ENCODE data around the gene ZNF407. TPM values are rescaled to one million over a fixed set of nuclear protein-coding genes. Genes with fewer than 3 reads are reported as not detected.

The ZNF407 gene
- total RNA-seq, 1 experiment from 2014 or later = 7.6 TPM

- DNase-seq (ENCODE audit: low read depth, low spot score) = no peak
- Histone ChIP-seq H3K27me3 (ENCODE audit: insufficient read depth, low read length) (no peaks in the 10 kb centered on the region), H3K4me3 (replicated peaks in 1 of 2; ENCODE audit: low read depth in 1 of 2, low read length in 2 of 2) (no peak overlapping the region), H2AFZ (ENCODE audit: low read depth, low read length, poor library complexity, severe bottlenecking) (no peak overlapping the region), H3K4me2 (ENCODE audit: low read length) (no peak overlapping the region), H3K9ac (ENCODE audit: low read length) (no peak overlapping the region), H3K4me1 (ENCODE audit: control insufficient read depth in 1 of 2, insufficient read depth in 2 of 2, low read length in 2 of 2) (peaks cover 0 to 4% of the 10 kb centered on the region in 2 experiments; a peak in 1 of 4 replicates), H3K27ac (ENCODE audit: low read depth, low read length) (no peak overlapping the region), H3K79me2 (ENCODE audit: insufficient read depth, low read length) (no peaks in the 10 kb centered on the region), H4K20me1 (ENCODE audit: insufficient read depth) (no peaks in the 10 kb centered on the region), H3K9me3 (ENCODE audit: control insufficient read depth in 1 of 2, insufficient read depth in 1 of 2, low read depth in 1 of 2, low read length in 2 of 2) (no peaks in the 10 kb centered on the region), H3K36me3 (ENCODE audit: control insufficient read depth in 1 of 2, insufficient read depth in 2 of 2, low read length in 2 of 2) (no peaks in the 10 kb centered on the region), H3K9me2 (ENCODE audit: insufficient read depth) (no peaks in the 10 kb centered on the region)
- no peak for ATAC-seq
- intact Hi-C loops (cut with micrococcal nuclease) = no loop called here
- RAD21 ChIA-PET (ENCODE audit: low non-redundant PET in 1 of 2, low total read pairs in 2 of 2, uncharacterized antibody in 2 of 2, unreplicated experiment in 2 of 2) = no interaction called here
- TF ChIP-seq TCF7L2 (IDR thresholded peaks at IDR 0.05; ENCODE audit: borderline replicate concordance, extremely low read depth, insufficient read depth, insufficient read length) (no peak), CBX3 (IDR thresholded peaks at IDR 0.05; ENCODE audit: low read depth) (no peak), RAD21 (IDR thresholded peaks at IDR 0.05; ENCODE audit: low read depth) (no peak), FOSL1 (IDR thresholded peaks at IDR 0.05; ENCODE audit: low read depth) (no peak), EZH2phosphoT487 (IDR thresholded peaks at IDR 0.05; ENCODE audit: borderline replicate concordance) (no peak), REST (IDR thresholded peaks at IDR 0.05; ENCODE audit: low read depth) (no peak), EGR1 (IDR thresholded peaks at IDR 0.05; ENCODE audit: low read depth) (no peak), SRF (IDR thresholded peaks at IDR 0.05; ENCODE audit: low read depth) (no peak), MAX (IDR thresholded peaks at IDR 0.05) (no peak), JUND (IDR thresholded peaks at IDR 0.05) (no peak), ELF1 (IDR thresholded peaks at IDR 0.05; ENCODE audit: borderline replicate concordance, low read depth) (no peak), YY1 (IDR thresholded peaks at IDR 0.05; ENCODE audit: extremely low read depth, insufficient replicate concordance, low read depth, low read length) (no peak), CEBPB (IDR thresholded peaks at IDR 0.05; ENCODE audit: low read depth) (no peak), CTCF (IDR thresholded peaks at IDR 0.05 in 2 of 3, conservative IDR thresholded peaks at IDR 0.05 in 1 of 3; ENCODE audit: borderline replicate concordance in 1 of 3, insufficient read depth in 1 of 3, low read depth in 2 of 3, low read length in 2 of 3) (no peak), EZH2 (IDR thresholded peaks at IDR 0.05) (no peak), ZBTB33 (IDR thresholded peaks at IDR 0.05; ENCODE audit: extremely low read depth, insufficient replicate concordance, low read length) (no peak), SIN3A (IDR thresholded peaks at IDR 0.05; ENCODE audit: low read depth) (no peak)
- BruUV-seq (replicated peaks) = no TSS peak
- CTCF ChIA-PET = interaction anchor here (2.2 kb wide), 1 partner anchor 10 kb away, joined by 9 read pairs; no protein-coding TSS in a partner anchor
- POLR2A ChIA-PET = no interaction called here
Observed at GRCh38 chr18:75051757-75052156, 454.1 kb downstream of the ZNF407 start.
